GM12878 (cell line): ENCODE measurements around the gene NDUFV2.

Experiments used
- ASH2L ChIP-seq: fragments of 300-600, 200-600 bp; sonication (generic); IDR thresholded peaks from 2 replicates; pipeline ENCODE4 v1.6.1; 2017; ENCODE audit warnings: low read depth, mild to moderate bottlenecking, borderline replicate concordance
- CREM ChIP-seq: IDR thresholded peaks from 2 replicates; pipeline ENCODE4 v1.6.1; 2014; ENCODE audit warnings: antibody characterized with exemption, low read depth
- SP1 ChIP-seq: IDR thresholded peaks from one replicate; pipeline ENCODE4 v1.6.1; 2011; ENCODE audit warnings: low read depth, low read length
- TF ChIP-seq, protein P1 (sequence below): IDR thresholded peaks from 2 replicates; pipeline ENCODE4 v1.6.1; 2012; ENCODE audit warnings: mild to moderate bottlenecking, low read depth, low read length

DNA sequence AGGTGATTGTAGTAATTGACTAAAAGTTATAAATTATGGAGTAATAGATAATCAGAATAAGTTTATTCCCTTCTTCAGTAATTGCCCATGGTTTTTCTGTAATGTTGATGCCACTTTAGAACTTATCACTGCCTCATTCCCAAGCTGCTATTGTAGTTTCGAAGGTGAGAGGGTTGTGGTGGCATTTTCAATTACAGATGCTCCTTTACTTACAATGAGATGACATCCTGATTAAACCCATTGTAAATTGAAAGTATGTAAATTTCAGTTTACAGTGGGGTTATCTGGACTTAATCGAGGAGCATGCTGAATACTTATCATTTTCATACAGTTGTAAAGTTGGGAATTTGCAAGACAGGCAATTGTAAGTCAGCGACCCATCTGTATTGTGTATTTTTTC lies 2.9 kb downstream of the NDUFV2 start:
- TF ChIP-seq, protein P1, sequence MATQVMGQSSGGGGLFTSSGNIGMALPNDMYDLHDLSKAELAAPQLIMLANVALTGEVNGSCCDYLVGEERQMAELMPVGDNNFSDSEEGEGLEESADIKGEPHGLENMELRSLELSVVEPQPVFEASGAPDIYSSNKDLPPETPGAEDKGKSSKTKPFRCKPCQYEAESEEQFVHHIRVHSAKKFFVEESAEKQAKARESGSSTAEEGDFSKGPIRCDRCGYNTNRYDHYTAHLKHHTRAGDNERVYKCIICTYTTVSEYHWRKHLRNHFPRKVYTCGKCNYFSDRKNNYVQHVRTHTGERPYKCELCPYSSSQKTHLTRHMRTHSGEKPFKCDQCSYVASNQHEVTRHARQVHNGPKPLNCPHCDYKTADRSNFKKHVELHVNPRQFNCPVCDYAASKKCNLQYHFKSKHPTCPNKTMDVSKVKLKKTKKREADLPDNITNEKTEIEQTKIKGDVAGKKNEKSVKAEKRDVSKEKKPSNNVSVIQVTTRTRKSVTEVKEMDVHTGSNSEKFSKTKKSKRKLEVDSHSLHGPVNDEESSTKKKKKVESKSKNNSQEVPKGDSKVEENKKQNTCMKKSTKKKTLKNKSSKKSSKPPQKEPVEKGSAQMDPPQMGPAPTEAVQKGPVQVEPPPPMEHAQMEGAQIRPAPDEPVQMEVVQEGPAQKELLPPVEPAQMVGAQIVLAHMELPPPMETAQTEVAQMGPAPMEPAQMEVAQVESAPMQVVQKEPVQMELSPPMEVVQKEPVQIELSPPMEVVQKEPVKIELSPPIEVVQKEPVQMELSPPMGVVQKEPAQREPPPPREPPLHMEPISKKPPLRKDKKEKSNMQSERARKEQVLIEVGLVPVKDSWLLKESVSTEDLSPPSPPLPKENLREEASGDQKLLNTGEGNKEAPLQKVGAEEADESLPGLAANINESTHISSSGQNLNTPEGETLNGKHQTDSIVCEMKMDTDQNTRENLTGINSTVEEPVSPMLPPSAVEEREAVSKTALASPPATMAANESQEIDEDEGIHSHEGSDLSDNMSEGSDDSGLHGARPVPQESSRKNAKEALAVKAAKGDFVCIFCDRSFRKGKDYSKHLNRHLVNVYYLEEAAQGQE, result no peak
- TF ChIP-seq CREM (no peak), SP1 (no peak), ASH2L (no peak)
